ENCODE data around the gene RPS15A.

DNA sequence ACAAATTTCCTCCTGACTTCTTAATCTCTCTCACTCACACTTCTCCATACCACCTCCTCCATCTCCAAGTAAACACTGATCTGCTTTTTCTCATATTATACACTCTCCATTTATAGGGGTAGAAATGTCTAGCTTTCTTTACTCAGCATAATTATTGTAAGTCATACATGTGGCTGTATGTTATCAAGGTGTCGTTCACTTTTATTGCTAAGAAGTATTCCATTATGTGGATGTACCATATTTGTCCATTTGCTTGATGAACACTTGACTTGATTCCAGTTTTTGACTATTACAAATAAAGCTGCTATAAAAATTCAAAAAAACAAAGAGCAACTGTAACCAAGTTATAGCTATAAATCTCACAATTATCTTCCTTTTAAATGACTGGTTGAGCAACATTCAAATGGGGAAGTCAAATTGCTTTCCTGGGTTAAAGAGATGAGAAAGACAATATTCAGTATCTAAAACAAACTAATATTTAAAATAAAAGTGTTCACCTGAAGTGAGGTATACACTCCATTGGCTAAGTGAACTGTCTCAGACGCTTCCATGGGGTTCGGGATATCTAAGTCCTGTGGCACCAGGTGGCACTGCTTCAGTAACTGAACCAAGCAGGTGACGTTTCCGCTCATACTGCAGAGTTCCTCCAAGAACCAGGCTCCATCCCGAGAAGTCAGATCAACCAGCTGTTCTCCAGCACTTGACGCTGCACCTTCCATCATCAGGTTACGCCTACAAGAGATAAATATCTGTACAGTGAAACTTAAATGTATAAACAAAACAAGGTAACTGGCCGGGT lies 43.8 kb upstream of the RPS15A start:
- TF ChIP-seq, protein P1, sequence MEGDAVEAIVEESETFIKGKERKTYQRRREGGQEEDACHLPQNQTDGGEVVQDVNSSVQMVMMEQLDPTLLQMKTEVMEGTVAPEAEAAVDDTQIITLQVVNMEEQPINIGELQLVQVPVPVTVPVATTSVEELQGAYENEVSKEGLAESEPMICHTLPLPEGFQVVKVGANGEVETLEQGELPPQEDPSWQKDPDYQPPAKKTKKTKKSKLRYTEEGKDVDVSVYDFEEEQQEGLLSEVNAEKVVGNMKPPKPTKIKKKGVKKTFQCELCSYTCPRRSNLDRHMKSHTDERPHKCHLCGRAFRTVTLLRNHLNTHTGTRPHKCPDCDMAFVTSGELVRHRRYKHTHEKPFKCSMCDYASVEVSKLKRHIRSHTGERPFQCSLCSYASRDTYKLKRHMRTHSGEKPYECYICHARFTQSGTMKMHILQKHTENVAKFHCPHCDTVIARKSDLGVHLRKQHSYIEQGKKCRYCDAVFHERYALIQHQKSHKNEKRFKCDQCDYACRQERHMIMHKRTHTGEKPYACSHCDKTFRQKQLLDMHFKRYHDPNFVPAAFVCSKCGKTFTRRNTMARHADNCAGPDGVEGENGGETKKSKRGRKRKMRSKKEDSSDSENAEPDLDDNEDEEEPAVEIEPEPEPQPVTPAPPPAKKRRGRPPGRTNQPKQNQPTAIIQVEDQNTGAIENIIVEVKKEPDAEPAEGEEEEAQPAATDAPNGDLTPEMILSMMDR (IDR thresholded peaks at IDR 0.05 in 8 of 11, conservative IDR thresholded peaks at IDR 0.05 in 3 of 11), result no peak
- no peak for TF ChIP-seq POLR2AphosphoS5 (IDR thresholded peaks at IDR 0.05)
- no peak for TF ChIP-seq POLR2A (IDR thresholded peaks at IDR 0.05)
